Activated CD4-positive, alpha-beta memory T cell treated with anti-CD3 and anti-CD28 coated beads for 36 hours (primary cell): Measurements from ENCODE around the gene PKD1L1. TPM values are rescaled to one million over a fixed set of nuclear protein-coding genes. Genes with fewer than 3 reads are reported as not detected.
"Not testable (repeated sequence)": the region's sequence is repeated elsewhere in the genome, so short reads cannot be mapped to it uniquely, and the experiment has no call there.

Experiments
- CTCF ChIA-PET: fragments of 350-600 bp; sonication (Branson Sonifier 250); formaldehyde crosslinking; loops from one replicate; lab custom pipeline; 2021; ENCODE audit warnings: antibody characterized with exemption, inconsistent platforms; lab: Charles Lee
- POLR2A ChIA-PET: fragments of 350-600 bp; sonication (Branson Sonifier 250); formaldehyde crosslinking; loops from one replicate; lab custom pipeline; 2021; ENCODE audit warnings: antibody characterized with exemption; lab: Charles Lee
- DNase-seq: peaks from one replicate; pipeline ENCODE4 v3.0.0-alpha.2; 2020
- H3K27ac Mint-ChIP-seq: one replicate; pipeline ENCODE4 v1.8.0; 2021; ENCODE audit warnings: mixed read lengths
- H3K27me3 Mint-ChIP-seq: one replicate; pipeline ENCODE4 v1.8.0; 2021; ENCODE audit warnings: mixed read lengths
- H3K36me3 Mint-ChIP-seq: one replicate; pipeline ENCODE4 v1.8.0; 2021; ENCODE audit warnings: mixed read lengths
- H3K4me1 Mint-ChIP-seq: one replicate; pipeline ENCODE4 v1.8.0; 2021; ENCODE audit warnings: low read depth, mixed read lengths
- H3K4me3 Mint-ChIP-seq: one replicate; pipeline ENCODE4 v1.8.0; 2021; ENCODE audit warnings: mild to moderate bottlenecking, mixed read lengths
- H3K9me3 Mint-ChIP-seq: one replicate; pipeline ENCODE4 v1.8.0; 2021; ENCODE audit warnings: mixed read lengths
- intact Hi-C: fragments of 100-400 bp; cut with micrococcal nuclease; formaldehyde crosslinking; loops from one replicate; pipeline ENCODE4 v1.15.1; 2023
- total RNA-seq, 2 experiments: library from RNA; stranded (reverse); gene quantifications; one replicate each; pipeline ENCODE4 v1.2.3, GENCODE V29; 2021

Gene PKD1L1
- total RNA-seq, 2 experiments from 2014 or later, result 0.17 to 0.19 TPM

DNA sequence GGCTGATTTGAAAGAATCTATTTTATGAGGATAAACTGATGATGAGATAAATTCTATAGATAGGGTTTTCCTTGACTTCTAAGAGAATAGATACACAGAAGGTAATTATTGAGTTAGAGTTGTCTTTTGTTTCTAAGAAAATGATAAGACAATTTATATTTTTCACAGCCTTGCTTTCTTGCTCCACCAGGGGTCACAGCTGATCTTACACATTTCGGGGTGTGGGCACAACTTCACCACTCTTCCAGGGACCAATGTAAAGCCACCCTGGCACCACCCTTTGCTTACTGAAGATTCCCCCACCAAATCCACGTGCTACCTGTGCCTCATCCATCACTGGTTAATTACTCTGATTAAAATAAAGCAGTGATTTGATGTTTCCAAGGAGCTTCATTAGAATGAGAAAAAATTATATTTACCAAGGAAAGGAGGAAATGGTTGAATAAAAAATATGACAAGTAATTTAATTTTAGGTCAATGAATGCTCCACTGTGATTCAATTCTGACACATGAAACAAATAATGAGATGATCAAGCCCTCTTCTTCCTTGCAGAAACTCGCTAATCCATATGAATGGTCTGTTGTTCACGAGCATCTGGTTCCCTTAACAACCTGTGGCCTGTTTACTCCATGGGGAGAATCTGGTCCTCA is 189.1 kb downstream of the PKD1L1 start:
- CTCF ChIA-PET, result no interaction called here
- Mint-ChIP-seq H3K4me1 (no peaks in the 10 kb centered on the region), H3K36me3 (no peaks in the 10 kb centered on the region), H3K4me3 (no peak overlapping the region), H3K27me3 (no peaks in the 10 kb centered on the region), H3K9me3 (no peaks in the 10 kb centered on the region), H3K27ac (no peak overlapping the region)
- intact Hi-C loops, result no loop called here
- POLR2A ChIA-PET, result no interaction called here
- DNase-seq, result no peak

DNA sequence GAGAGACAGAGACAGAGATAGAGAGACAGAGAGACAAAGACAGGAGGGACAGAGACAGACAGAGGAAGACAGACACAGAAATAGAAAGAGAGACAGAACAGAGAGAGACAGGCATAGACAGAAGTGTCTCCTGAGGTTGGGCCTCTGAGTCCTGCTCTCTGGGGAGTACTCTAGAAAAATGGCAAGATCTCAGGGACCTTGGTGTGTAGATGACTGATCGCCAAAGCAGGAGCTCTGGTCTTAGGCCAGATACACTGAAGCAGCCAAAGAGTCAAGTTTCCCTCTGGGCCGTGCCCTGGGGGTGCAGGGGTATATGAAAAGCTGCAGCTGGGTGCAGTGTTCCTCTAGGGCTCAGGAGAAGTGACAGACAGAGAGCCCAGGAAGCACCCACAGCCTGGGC is 189.7 kb downstream of the PKD1L1 start:
- no peaks in the 10 kb centered on the region for H3K9me3 Mint-ChIP-seq
- DNase-seq, result no peak
- intact Hi-C loops, result no loop called here
- POLR2A ChIA-PET, result no interaction called here
- CTCF ChIA-PET, result no interaction called here
- no peaks in the 10 kb centered on the region for H3K27me3 Mint-ChIP-seq
- H3K4me1 Mint-ChIP-seq, result no peaks in the 10 kb centered on the region
- no peak overlapping the region for H3K4me3 Mint-ChIP-seq
- H3K36me3 Mint-ChIP-seq, result no peaks in the 10 kb centered on the region
- H3K27ac Mint-ChIP-seq, result no peak overlapping the region

DNA sequence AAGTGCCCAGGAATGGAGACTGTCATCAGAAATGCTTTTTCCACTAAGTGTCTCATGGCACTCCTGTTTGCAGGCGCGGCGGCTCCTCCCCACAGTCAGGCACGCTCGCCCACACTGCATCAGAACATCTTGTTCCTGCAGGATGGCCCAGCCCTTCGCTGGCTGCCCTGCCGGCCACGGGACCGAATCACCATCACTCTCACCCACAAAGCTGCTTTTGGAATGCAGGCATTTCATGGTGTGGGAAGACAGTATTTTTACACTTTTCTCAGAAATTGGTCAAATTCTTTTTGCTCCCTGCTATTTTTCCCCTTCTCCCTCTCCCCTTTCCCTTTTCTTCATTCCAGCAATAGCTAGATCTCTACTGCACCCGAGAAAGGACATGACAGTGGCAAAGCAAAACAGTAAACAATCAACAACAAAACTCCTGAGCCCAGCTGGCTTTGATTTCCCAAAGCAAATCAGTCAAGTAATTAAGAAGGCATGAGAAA is 190.3 kb downstream of the PKD1L1 start:
- no peak for DNase-seq
- Mint-ChIP-seq H3K36me3 (no peaks in the 10 kb centered on the region), H3K9me3 (no peaks in the 10 kb centered on the region), H3K4me1 (no peaks in the 10 kb centered on the region), H3K4me3 (no peak overlapping the region), H3K27me3 (no peaks in the 10 kb centered on the region), H3K27ac (no peak overlapping the region)
- CTCF ChIA-PET, result interaction anchor here (0.6 kb wide), 1 partner anchor 60 kb away, joined by 3 read pairs; no protein-coding TSS in a partner anchor
- POLR2A ChIA-PET, result no interaction called here
- intact Hi-C loops, result no loop called here

DNA sequence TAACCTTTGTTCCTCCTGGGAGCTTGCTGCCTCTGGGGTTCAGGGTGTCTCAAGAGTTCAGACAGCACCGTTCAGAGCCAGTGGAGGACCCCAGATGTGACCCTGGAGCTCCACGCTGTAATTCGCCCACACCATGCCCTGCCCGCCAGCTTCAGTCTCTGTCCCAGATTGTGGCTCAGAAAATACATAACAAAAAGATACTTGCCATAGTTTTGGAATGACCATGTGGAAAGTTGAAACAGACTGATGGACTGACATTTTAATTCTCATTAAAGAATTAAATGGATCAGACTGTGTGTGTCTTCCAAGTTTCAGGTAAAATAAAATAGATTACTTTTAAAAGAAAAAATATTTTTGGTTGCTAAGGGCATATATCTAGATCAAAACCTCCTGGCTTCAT is 191.6 kb downstream of the PKD1L1 start:
- no peaks in the 10 kb centered on the region for H3K9me3 Mint-ChIP-seq
- H3K36me3 Mint-ChIP-seq, result no peaks in the 10 kb centered on the region
- ChIA-PET POLR2A (no interaction called here), CTCF (no interaction called here)
- no peak for DNase-seq
- H3K27me3 Mint-ChIP-seq, result no peaks in the 10 kb centered on the region
- no peak overlapping the region for H3K4me3 Mint-ChIP-seq
- H3K4me1 Mint-ChIP-seq, result no peaks in the 10 kb centered on the region
- H3K27ac Mint-ChIP-seq, result no peak overlapping the region
- intact Hi-C loops, result no loop called here

DNA sequence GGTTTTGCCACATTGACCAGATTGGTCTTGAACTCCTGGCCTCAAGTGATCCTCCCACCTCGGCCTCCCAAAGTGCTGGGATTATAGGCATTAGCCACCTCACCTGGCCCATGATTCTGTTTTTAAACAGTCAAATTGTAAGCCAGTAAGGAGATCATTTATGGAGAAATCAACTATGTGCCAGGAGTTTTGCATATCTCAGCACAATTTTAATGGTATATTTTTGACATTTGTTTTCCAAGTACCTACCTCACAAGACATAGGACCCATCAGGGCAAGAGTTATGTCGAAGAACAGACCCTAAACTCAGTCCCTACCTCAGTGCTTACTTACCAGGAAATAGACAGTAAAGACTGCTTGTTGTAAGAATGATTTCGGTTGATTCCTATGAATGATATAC is 193.0 kb downstream of the PKD1L1 start:
- H3K27me3 Mint-ChIP-seq, result peaks cover 3% of the 10 kb centered on the region
- H3K4me1 Mint-ChIP-seq, result no peaks in the 10 kb centered on the region
- H3K36me3 Mint-ChIP-seq, result no peaks in the 10 kb centered on the region
- intact Hi-C loops, result no loop called here
- POLR2A ChIA-PET, result no interaction called here
- DNase-seq, result no peak
- H3K4me3 Mint-ChIP-seq, result no peak overlapping the region
- no peaks in the 10 kb centered on the region for H3K9me3 Mint-ChIP-seq
- CTCF ChIA-PET, result no interaction called here
- no peak overlapping the region for H3K27ac Mint-ChIP-seq

DNA sequence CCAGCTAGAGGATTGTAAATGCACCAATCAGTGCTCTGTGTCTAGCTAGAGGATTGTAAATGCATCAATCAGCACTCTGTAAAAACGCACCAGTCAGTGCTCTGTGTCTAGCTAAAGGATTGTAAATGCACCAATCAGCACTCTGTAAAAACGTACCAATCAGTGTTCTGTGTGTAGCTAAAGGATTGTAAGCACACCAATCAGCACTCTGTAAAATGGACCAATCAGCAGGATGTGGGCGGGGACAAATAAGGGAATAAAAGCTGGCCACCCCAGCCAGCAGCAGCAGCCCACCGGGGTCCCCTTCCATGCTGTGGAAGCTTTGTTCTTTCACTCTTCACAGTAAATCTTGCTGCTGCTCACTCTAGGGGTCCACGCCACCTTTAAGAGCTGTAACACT is 196.5 kb downstream of the PKD1L1 start:
- H3K9me3 Mint-ChIP-seq, H3K4me3 Mint-ChIP-seq, intact Hi-C loops, CTCF ChIA-PET, H3K27ac Mint-ChIP-seq, DNase-seq, H3K27me3 Mint-ChIP-seq, POLR2A ChIA-PET, H3K36me3 Mint-ChIP-seq, H3K4me1 Mint-ChIP-seq: not testable (repeated sequence)

DNA sequence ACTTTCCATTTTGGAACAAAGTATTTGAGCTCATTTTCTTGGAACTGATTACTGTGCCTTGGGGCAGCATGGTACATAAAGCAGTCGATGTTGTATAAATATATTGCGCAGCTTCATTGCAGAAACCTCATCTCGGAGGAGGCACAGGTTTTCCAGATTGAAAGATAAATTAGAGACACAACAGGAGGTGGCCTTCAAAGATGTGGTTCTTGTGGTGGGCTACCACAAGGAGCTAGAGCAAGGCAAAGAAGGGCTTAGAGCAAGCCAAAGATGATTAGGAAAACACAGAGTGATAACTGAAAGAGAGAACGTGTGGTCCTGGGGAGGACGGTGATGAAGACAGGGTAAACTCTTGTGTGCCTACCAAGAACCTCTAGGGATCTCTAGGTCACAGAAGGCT is 197.2 kb downstream of the PKD1L1 start:
- H3K36me3 Mint-ChIP-seq, result no peaks in the 10 kb centered on the region
- no peak overlapping the region for H3K4me3 Mint-ChIP-seq
- no peak overlapping the region for H3K27ac Mint-ChIP-seq
- intact Hi-C loops, result no loop called here
- ChIA-PET CTCF (no interaction called here), POLR2A (no interaction called here)
- peaks cover 5% of the 10 kb centered on the region for H3K27me3 Mint-ChIP-seq
- no peaks in the 10 kb centered on the region for H3K4me1 Mint-ChIP-seq
- H3K9me3 Mint-ChIP-seq, result no peaks in the 10 kb centered on the region
- no peak for DNase-seq

DNA sequence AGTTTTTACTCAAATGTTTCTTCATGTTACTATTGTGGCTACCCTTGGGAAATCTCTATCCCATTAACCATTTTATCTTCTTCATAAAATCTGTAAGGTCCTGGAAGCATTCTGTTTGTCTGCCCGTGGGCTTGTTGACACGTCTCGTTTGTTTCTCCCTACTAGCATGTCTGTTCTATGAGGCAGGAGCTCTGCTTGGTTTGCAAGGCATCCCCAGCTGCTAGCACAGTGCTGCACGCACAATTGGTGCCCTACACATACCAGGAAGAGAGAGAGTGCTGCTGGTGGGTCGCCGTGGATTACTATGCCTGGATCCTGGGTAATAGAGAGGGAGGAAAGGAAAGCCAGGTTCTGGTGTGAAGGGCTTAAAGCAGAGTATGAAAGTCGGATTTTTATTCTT is 200.2 kb downstream of the PKD1L1 start:
- DNase-seq, result no peak
- CTCF ChIA-PET, result no interaction called here

DNA sequence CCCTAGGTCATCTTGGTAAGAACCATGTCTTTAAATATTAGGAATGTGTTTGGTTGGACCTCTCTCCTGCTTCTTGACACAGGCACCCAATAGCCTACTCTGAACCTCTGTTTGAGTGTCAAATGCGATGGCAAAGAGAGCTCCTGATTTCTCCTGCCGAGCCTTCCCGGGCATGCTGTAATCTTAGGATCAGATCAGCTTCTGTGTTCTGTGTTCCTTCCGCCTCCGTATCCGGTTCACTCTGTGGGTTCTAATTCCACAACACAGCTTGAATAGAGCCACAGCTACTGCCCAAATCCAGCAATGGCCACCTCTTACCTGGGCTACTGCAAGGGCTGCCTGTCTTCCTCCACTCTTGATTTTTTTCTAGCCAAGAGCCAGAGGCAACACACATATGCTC is 201.1 kb downstream of the PKD1L1 start:
- intact Hi-C loops, result no loop called here
- Mint-ChIP-seq H3K4me1 (no peaks in the 10 kb centered on the region), H3K4me3 (no peak overlapping the region), H3K27ac (no peak overlapping the region), H3K36me3 (no peaks in the 10 kb centered on the region), H3K27me3 (peaks cover 5% of the 10 kb centered on the region), H3K9me3 (no peaks in the 10 kb centered on the region)
- ChIA-PET POLR2A (no interaction called here), CTCF (no interaction called here)
- no peak for DNase-seq

More for the DNA sequence above, 200.2 kb downstream of the PKD1L1 start:
- Mint-ChIP-seq H3K27me3 (peaks cover 5% of the 10 kb centered on the region), H3K36me3 (no peaks in the 10 kb centered on the region), H3K9me3 (no peaks in the 10 kb centered on the region), H3K4me3 (no peak overlapping the region), H3K4me1 (no peaks in the 10 kb centered on the region), H3K27ac (no peak overlapping the region)
- intact Hi-C loops, result no loop called here
- POLR2A ChIA-PET, result no interaction called here

DNA sequence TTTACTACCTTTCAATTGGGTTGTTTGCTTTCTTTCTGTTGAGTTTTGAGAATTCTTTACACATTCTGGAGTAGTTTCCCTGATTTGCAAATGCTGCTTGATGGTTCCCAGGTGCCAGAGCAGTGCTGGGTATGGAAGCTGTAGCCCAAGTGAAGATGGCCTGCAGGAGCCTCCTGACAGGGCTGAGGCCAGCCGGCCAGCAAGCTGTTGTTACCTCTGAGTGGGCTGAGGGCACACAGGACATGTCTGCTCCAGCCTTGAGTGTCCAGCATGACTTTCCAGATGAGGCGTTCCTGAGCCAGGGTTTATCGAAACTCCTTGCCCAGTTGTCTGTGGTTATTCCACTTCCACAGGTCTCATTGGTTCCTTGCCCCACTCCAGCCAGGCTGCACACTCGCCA is 201.8 kb downstream of the PKD1L1 start:
- intact Hi-C loops, result no loop called here
- CTCF ChIA-PET, result no interaction called here
- H3K4me1 Mint-ChIP-seq, result no peaks in the 10 kb centered on the region
- DNase-seq, result no peak
- H3K4me3 Mint-ChIP-seq, result no peak overlapping the region
- H3K27me3 Mint-ChIP-seq, result peaks cover 5% of the 10 kb centered on the region
- no peak overlapping the region for H3K27ac Mint-ChIP-seq
- H3K9me3 Mint-ChIP-seq, result no peaks in the 10 kb centered on the region
- no peaks in the 10 kb centered on the region for H3K36me3 Mint-ChIP-seq
- POLR2A ChIA-PET, result no interaction called here

DNA sequence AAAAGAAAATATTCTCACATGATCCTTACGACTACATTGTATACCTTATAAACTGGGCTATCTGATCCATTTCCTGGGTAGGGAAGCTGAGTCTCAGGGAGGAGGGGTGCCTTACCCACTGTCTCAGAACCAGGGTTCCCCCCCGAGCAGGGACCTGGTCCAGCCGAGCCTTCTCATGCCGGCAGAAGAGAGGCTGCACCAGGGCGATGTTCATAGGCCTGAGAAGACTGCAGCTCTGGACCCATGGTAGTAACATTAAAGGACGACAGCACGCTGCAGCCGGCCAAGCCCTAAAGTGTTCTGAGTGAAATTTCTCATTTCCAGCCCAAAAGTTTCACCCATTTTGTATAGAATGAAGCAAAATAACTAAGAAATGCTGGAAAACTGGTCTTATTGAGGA is 203.4 kb downstream of the PKD1L1 start:
- intact Hi-C loops, result no loop called here
- ChIA-PET POLR2A (no interaction called here), CTCF (no interaction called here)
- no peaks in the 10 kb centered on the region for H3K9me3 Mint-ChIP-seq
- H3K4me3 Mint-ChIP-seq, result no peak overlapping the region
- peaks cover 2% of the 10 kb centered on the region for H3K27me3 Mint-ChIP-seq
- H3K4me1 Mint-ChIP-seq, result no peaks in the 10 kb centered on the region
- no peak overlapping the region for H3K27ac Mint-ChIP-seq
- H3K36me3 Mint-ChIP-seq, result no peaks in the 10 kb centered on the region
- no peak for DNase-seq

DNA sequence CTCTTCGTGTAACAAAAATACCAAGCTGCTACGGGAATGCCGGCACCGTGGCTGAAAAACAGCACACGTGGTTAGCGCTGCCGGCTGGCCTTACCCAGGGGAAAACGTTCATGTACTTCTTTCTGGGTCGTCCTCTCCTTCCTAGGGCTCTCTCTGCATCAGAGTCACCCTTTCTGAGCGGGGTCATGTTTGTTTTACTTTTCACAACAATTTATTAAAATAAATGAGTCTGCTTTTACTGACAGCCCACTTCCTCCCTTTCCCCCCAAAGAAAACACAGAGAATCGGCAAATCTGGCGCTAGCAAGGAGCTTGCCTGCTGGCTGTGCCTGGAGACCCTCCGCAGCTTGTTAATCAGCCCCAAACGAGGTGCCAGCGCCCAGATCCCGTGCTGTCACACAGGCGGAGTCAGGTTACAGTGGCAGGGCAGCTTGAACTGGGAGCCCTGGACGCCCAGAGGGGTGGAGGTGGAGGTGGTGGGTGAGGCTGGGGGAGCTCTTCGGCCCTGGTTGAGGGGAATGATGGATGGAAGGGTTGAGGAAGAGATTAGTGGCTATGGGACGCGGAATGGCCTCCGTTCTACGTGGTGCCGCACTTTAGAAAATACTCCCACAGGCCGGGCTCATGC is 204.2 kb downstream of the PKD1L1 start:
- CTCF ChIA-PET, result no interaction called here
- intact Hi-C loops, result no loop called here
- no peak overlapping the region for H3K4me3 Mint-ChIP-seq
- no peak for DNase-seq
- no peaks in the 10 kb centered on the region for H3K4me1 Mint-ChIP-seq
- H3K27ac Mint-ChIP-seq, result no peak overlapping the region
- H3K27me3 Mint-ChIP-seq, result peaks cover under 1% of the 10 kb centered on the region
- no peaks in the 10 kb centered on the region for H3K36me3 Mint-ChIP-seq
- POLR2A ChIA-PET, result no interaction called here
- no peaks in the 10 kb centered on the region for H3K9me3 Mint-ChIP-seq

DNA sequence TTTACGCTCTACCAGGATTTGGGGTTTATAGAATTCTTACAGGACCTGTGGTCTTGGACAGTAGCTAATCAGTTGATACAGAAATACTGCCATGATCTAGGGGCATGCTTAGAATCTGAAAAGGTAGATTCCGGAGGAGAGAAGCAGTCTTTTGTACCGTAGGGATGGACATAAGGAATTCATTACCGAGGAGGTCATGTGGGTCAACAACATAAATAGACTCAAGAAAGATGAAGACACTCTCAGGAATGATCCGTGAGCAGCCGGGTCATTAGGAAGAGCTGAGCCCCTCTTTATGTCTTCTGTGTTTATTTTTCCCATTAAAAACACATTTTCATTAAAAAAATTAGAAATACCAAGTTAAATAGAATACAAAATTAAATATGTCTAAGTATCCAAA is 206.3 kb downstream of the PKD1L1 start:
- ChIA-PET POLR2A (no interaction called here), CTCF (no interaction called here)
- H3K4me3 Mint-ChIP-seq, result no peak overlapping the region
- H3K4me1 Mint-ChIP-seq, result no peaks in the 10 kb centered on the region
- H3K27ac Mint-ChIP-seq, result no peak overlapping the region
- H3K9me3 Mint-ChIP-seq, result no peaks in the 10 kb centered on the region
- no peaks in the 10 kb centered on the region for H3K36me3 Mint-ChIP-seq
- peaks cover 4% of the 10 kb centered on the region for H3K27me3 Mint-ChIP-seq
- no peak for DNase-seq
- intact Hi-C loops, result no loop called here
